PC-3 (cell line): Measurements from ENCODE around the gene ARHGAP22.
"Not testable (repeated sequence)": the region's sequence is repeated elsewhere in the genome, so short reads cannot be mapped to it uniquely, and the experiment has no call there.

Experiments
- CTCF ChIP-seq: fragments of 300-600 bp; sonication (generic); conservative IDR thresholded peaks from 2 replicates; pipeline ENCODE4 v1.5.1; 2017; ENCODE audit warnings: antibody characterized with exemption, low read depth, mild to moderate bottlenecking, low read length
- EZH2 ChIP-seq: fragments of 300-600 bp; sonication (generic); IDR thresholded peaks from one replicate; pipeline ENCODE4 v1.6.1; 2017; ENCODE audit warnings: antibody characterized with exemption, mild to moderate bottlenecking, low read length; ENCODE audit not compliant: unreplicated experiment

- not testable (repeated sequence) for TF ChIP-seq CTCF, EZH2
These were observed 183.0 kb downstream of the ARHGAP22 start for GRCh38 chr10:48421862-48422261.
